HepG2 (cell line): ENCODE results near the gene RGL1.

Source experiments
- CTCF ChIP-seq: sonication (generic); formaldehyde crosslinking; IDR thresholded peaks from 2 replicates; pipeline ENCODE4 v1.5.0; 2020; ENCODE audit warnings: mild to moderate bottlenecking, missing genetic modification reagents, moderate library complexity
- POLR2A ChIP-seq, 2 experiments: IDR thresholded peaks; 2 replicates each; pipeline ENCODE4 v1.6.1; 2011; ENCODE audit warnings: low read depth in 2 of 2, low read length in 2 of 2, mild to moderate bottlenecking in 1 of 2, moderate library complexity in 1 of 2; ENCODE audit not compliant: insufficient read depth in 1 of 2

- TF ChIP-seq POLR2A (IDR thresholded peaks at IDR 0.05; ENCODE audit: insufficient read depth in 1 of 2, low read depth in 2 of 2, low read length in 2 of 2) (no peak), CTCF (CRISPR knock-in tag) (no peak)
Measured at GRCh38 chr1:183783767-183784637, 20.9 kb upstream of the RGL1 start.
